Stimulated activated CD8-positive, alpha-beta memory T cell treated with anti-CD3 and anti-CD28 coated beads, Interleukin-2, amount 100 ng/mL, for 1 hour (primary cell): ENCODE data around the gene NRP2.

ENCODE experiments used
- DNase-seq, 2 donors: peaks; one replicate each; pipeline ENCODE4 v3.0.0-alpha.2; 2020; ENCODE audit warnings: low read depth in 2 of 2

Gene NRP2

DNA sequence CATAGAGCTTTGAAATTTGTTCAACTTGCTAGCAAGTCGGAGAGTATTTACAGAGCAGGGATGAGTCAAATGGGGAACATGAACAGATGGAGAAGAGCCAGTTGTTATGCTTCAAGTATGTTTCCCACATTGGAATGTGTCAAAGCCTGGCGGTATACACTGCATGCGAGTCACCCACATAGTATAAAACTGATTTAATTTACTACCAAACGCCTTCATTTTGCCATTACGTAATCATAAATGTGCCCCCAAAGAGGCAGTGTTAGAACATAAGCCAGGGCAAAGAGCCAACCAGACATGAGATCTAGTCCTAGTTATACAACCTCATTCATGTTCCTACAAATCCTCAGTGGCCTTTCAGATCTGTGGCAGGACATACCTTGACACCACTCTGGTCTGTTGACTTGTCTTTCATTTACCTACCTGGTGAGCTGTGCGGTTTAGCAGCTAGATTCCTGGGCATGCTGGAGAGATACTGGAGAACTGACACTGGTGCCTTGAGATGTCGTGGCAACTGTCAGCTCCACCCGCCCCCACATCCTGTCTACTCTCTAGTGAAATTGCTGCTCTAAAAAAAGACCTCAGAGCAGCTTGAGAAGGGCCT, 21.7 kb upstream of the NRP2 start:
- DNase-seq = no peak

- no peak for DNase-seq
Measured at GRCh38 chr2:205661281-205661680, 21.0 kb upstream of the NRP2 start.

DNA sequence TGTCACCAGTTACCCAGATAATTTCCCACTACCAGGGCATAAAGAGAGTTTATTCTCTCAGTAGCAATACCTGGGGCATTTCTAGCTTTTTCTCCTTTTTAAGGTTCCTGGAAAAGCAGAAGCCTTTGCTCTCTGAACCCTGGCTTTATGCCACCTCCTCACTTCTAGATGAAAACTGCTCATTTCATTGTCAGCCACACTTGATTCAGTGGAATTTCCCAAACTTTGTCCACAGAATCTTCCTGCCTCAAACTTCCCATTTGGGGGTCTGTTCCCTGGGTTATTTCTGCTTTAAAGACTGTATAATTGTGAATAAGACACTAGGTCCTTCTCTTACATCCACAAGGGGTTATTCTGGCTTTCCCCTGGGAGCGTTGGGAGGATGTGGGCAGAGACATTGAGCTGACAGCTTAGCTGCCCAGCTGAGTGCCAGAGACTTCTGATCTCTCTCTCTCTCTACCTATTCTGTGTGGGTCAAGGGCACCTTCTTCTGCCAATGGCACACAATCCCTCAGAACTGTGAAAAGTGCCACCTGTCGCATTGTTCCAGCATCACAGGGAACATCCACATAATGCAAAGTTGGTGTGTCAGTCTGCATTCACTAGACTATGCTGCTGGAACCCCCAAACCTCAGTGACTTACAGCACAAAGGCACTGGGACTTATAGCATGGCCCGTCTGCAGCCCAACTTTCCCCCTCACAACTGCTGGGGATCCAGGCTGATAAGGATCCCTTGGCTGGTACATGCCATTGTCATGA, 19.9 kb upstream of the NRP2 start:
- DNase-seq = no peak

GRCh38 chr2:205665791-205666190, 16.5 kb upstream of the NRP2 start:
- no peak for DNase-seq

- no peak for DNase-seq
Measured at GRCh38 chr2:205670292-205670691, 12.0 kb upstream of the NRP2 start.

GRCh38 chr2:205673312-205673711, 9.0 kb upstream of the NRP2 start:
- no peak for DNase-seq

GRCh38 chr2:205675861-205676516, 6.3 kb upstream of the NRP2 start:
- DNase-seq = no peak

GRCh38 chr2:205678541-205679142, 3.7 kb upstream of the NRP2 start:
- no peak for DNase-seq

DNA sequence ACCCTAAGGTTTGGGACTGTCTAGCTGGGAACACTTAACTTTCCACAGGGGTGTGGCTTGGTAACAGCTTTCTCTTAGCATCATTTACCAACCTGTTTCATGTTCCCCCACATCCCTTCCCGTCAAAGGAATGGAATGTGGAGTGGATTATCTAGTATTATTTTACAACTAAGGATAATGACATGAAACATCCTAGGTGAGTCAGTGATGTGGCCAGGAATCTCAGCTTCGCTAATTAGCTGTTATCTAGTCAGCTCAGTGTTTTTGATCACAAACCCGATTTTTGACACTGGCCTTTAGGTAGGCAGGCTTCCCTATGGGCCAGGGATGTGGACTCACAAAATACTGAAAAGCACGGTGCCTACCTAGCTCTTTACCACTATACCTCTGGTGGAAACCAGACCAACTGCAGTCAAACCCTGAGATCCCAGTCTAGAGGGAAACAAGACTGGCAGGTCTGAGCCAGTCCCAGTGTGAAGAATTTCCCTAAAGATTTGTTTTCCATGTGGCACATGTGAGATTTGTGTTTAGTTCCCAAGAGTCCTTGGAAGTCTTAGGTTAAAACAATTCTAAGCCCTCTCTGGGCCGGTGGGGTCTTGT, 2.8 kb upstream of the NRP2 start:
- DNase-seq = no peak

GRCh38 chr2:205680067-205680466, 2.2 kb upstream of the NRP2 start:
- DNase-seq = no peak

GRCh38 chr2:205680903-205681302, 1.4 kb upstream of the NRP2 start:
- DNase-seq = no peak

DNA sequence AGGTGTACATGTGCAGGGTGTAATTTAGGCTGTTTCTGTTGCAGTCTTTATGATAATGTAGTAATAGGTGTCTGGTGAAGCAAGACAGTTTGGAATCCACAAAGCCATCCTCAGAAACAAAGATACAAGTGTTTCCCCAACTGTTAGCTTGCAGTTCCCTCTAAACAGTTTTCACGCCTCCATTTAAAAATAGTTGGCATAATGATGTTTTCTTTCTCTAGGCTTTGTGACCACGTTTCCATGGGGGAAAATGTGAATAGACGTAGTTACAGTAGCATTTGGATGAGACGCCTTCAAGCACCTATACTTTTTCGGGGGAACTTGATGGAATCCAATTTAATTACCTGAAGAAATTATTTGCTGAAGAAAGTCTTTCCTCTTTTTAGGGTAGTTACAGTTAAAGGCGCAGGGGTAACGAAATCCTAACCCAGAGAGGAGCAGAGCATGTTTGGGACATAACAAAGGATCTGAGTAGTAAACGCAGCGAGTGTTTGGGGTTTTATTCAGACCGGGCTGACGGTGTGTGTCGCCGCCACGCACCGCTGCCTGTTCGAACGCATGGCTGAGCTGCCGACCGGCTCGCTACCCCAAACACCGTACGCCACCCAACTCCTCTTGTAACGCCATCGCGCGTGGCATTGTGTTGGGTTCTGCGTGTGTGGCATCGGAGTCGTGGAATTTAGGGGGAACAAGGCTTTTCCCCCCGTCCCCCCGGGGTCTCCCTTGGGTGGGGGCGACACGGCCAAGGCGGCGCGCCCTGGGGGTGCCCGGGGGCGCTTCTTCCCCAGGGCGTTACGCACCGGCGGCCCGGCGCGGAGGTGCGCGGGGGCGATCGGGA, 681 bp upstream of the NRP2 start:
- DNase-seq = no peak

GRCh38 chr2:205682971-205683501, 735 bp downstream of the NRP2 start:
- DNase-seq = no peak

DNA sequence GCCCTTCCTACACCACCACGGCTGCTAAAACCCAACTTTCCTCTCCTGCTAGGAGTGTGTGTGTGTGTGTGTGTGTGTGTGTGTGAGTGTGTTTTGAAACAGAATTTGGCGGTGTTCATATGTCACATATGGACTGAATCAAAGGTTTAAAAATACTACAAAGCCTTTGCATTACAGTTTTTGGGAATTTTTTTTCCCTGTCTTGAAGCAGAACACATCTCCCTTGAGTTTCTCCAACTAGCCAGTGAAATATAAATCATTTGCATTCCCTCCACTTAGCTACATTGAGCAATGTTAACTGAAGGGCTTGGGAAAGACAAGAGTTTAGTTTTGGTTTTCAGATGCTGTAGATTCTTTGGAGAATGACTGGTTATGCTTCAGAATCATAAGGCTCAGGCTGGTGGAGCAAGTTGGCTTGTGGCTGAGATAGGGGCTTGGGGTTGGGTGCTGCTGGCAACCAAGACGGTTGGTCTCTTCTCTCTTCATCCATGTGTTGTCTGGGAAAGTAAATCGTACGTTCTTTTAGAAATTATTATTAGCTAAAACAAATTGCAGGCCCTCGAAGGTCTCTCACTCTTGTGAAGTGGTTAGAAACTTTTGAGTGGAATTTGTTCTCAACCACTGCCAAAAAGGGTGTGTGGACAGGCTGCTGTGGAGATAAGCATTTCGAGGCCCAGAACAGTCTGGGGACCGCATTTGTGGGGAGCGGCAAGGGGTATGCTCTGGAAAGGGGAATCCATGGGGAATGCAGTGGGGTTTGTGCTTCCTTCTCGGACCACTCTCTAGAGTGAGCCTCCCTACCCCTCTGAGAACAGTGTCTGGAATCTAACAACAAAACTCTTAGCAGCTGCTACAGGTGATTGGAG, 1.4 kb downstream of the NRP2 start:
- DNase-seq = no peak

- no peak for DNase-seq
Measured at GRCh38 chr2:205684871-205685313, 2.6 kb downstream of the NRP2 start.

GRCh38 chr2:205685314-205686055, 3.2 kb downstream of the NRP2 start:
- no peak for DNase-seq

GRCh38 chr2:205686056-205686782, 3.9 kb downstream of the NRP2 start:
- no peak for DNase-seq

DNA sequence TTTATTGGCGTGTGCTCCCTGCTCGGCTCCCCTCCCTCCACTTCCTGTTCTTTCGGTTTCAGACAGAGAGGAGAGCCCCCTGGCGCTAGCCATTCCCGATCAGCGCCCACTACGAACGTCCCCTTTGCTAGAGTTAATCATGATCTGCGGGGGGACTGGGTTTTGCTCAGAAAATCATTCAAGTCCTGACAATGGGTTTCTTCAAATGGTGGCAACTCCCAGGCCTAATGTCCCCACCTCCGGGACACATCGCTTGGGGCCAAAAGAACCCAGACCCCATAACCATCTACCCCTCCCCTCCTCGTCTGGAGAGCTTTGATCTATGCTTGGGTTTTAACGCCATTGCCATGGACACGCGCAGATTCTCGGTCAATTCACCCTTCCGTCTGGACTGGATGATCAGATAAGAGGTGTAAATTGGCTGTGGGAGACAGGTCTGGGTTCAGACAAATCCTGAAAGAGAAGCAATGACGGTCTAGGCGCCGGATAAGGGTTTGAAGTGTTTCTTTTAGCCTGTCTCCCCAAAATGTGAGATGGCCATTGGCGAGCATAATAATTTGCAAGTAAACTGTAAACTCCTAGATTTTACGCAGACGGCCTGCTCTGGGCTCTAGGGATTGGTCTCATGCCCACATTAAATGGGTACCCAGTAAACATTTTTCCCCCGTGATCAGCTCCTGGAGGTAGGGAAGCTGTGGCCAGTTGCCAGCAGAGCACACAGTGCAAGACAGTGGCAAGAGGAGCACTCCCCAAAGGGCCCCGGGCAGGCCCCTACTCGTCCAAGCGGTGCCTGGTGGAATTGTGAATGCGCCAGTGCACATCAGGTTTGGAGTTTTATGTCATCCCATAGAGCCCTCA, 4.7 kb downstream of the NRP2 start:
- no peak for DNase-seq
